HG02623 (cell line): Measurements from ENCODE around the gene ELK4.

Source experiments
- ATAC-seq: cut with Tn5 transposase; IDR thresholded peaks from one replicate; pipeline ENCODE4 v1.9.1; 2021; ENCODE audit warnings: moderate library complexity; ENCODE audit not compliant: unreplicated experiment

The ELK4 gene

GRCh38 chr1:205583461-205584130 lies 48.2 kb downstream of the ELK4 start:
- no peak for ATAC-seq

GRCh38 chr1:205582471-205583291 lies 49.1 kb downstream of the ELK4 start:
- no peak for ATAC-seq

- no peak for ATAC-seq
These were observed 49.8 kb downstream of the ELK4 start for GRCh38 chr1:205582046-205582445.

GRCh38 chr1:205581321-205581980 lies 50.4 kb downstream of the ELK4 start:
- ATAC-seq = no peak

- ATAC-seq = no peak
These were observed 51.0 kb downstream of the ELK4 start for GRCh38 chr1:205580923-205581180.

GRCh38 chr1:205580140-205580922 lies 51.5 kb downstream of the ELK4 start:
- no peak for ATAC-seq

- no peak for ATAC-seq
These were observed 52.1 kb downstream of the ELK4 start for GRCh38 chr1:205579711-205580110.

- no peak for ATAC-seq
These were observed 52.8 kb downstream of the ELK4 start for GRCh38 chr1:205578780-205579571.

- ATAC-seq = no peak
These were observed 53.7 kb downstream of the ELK4 start for GRCh38 chr1:205577874-205578658.

GRCh38 chr1:205576805-205577761 lies 54.7 kb downstream of the ELK4 start:
- no peak for ATAC-seq

GRCh38 chr1:205576011-205576410 lies 55.8 kb downstream of the ELK4 start:
- ATAC-seq = no peak

GRCh38 chr1:205575294-205575885 lies 56.4 kb downstream of the ELK4 start:
- ATAC-seq = no peak

- no peak for ATAC-seq
These were observed 59.4 kb downstream of the ELK4 start for GRCh38 chr1:205572421-205572820.

GRCh38 chr1:205571747-205572146 lies 60.1 kb downstream of the ELK4 start:
- no peak for ATAC-seq

- ATAC-seq = no peak
These were observed 60.8 kb downstream of the ELK4 start for GRCh38 chr1:205570796-205571537.

- no peak for ATAC-seq
These were observed 61.7 kb downstream of the ELK4 start for GRCh38 chr1:205570173-205570501.

GRCh38 chr1:205569411-205570172 lies 62.2 kb downstream of the ELK4 start:
- ATAC-seq = no peak
